Mesenteric fat pad (tissue), 1 donor: Measurements from ENCODE around the gene COX10. TPM values are rescaled to one million over a fixed set of nuclear protein-coding genes. Genes with fewer than 3 reads are reported as not detected.
"Not testable (repeated sequence)": the region's sequence is repeated elsewhere in the genome, so short reads cannot be mapped to it uniquely, and the experiment has no call there.

Source experiments
- DNase-seq: peaks from one replicate; pipeline ENCODE4 v3.0.0-alpha.2; 2020; ENCODE audit warnings: low spot score
- total RNA-seq: library from RNA; stranded (reverse); fragmentation: NEBNext Ultra II Directional; extraction: Animal tissue kit (Norgen Biotek cat#: 25700); gene quantifications from one replicate; pipeline ENCODE4 v1.2.1, GENCODE V29; 2021
- donor health status: DM: yes; HTN: yes; CAD: no.

The COX10 gene
- total RNA-seq, 1 donor from 2014 or later: 15.7 TPM

DNA sequence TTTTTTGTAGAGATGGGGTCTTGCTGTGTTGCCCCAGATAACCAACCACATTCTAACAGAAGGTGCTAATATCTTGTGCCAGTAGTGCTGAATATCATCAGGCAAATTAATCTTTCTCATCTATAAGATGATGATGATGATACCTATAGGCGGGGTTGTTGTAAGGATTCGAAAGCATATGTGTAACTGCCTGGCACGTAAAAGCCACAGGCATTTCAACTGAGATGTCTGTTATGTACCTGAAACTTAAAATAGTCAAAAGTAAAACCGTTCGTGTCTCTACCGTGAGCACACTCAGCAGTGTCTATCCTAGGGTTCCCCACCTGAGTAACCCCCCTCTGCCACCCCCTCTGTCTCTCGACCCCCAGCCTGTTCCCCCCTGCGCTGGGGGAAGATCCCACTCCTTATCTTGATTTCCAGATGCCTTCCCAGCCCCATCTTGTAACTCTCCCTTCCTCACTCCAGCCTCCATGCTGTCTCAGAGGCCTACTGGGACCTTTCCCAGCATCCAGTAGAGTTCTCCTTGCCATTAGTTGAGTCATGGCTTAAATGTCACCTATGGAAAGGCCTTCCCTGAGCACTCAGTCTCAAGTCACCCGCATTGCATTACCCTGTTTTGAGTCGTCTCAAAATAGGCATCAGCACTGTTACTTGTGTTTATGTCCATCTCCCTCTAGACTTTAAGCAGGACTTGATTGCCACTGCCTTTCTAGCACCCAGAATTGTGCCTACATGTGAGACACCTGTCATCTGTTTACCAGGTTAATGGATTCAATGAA lies 133.3 kb downstream of the COX10 start:
- no peak for DNase-seq

DNA sequence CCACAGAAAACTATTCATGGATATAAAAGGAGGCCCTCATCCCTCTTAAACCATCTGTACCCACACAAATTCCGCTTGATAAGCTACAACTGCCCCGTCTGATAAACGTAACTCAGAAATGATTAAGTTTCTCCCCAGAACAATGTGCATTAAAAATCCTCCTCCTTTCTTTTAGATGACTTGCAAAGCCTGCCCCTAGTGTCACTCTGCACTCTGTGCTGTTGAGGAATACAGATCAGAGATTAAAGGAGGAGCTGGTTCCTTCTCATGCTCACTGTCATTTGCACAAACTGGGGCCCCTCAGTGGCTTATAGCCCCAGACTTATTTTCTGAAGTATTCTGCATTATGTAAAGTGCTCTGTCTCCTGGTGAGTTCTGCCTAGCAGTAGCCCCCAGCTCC lies 134.1 kb downstream of the COX10 start:
- no peak for DNase-seq

DNA sequence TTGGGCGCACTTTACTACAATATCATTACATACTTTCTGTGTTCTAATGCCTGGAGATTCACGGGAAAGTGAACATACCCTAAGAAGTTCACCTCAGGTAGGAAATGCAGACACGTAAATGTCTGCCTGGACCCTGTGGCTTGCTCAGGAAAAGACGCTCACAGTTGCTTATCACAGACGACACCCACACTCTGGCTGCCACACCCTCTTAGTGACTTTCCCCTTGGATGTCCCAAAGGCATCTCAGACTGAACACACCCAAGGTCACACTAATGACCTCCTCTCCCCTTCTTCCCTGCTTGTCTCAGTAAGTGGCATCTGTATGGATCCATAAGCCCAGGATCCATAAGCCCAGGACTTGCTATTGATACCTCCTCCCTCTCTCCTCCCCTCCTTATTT lies 134.8 kb downstream of the COX10 start:
- DNase-seq: no peak

DNA sequence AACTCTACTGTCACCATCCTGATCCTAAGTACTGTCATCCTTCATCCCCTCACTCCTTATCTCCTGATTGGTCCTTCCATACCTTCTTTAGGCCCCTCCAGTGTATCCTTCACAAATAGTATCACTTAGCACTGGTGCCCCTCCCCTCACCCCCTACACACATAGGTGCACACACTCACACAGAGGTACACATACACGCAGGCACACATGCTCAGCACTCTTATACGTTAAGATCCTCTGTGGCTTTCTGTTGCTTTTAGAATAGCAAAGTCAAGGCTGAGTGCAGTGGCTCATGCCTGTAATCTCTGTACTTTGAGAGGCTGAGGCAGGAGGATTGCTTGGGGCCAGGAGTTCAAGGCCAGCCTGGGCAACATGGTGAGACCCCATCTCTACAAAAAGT lies 135.2 kb downstream of the COX10 start:
- DNase-seq: no peak

DNA sequence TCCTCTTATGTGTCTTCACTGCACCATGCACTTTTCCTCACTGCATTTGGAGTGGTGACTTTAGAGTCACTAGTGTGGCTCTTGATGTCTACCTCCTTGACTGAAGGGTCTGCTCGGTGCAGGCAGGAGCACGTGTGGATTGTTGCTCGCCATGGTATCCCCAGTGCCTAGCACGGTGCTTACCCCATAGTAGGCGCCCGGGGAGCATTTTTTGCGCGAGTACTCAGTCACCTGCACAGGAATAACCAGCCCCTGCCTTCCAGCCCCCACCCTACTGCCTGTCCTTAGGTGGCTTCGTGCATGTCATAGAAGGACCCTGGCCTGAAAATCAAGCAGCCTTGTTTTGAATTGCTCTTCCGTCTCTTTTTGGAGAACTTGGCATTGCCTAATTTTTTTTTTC lies 136.1 kb downstream of the COX10 start:
- DNase-seq: no peak

DNA sequence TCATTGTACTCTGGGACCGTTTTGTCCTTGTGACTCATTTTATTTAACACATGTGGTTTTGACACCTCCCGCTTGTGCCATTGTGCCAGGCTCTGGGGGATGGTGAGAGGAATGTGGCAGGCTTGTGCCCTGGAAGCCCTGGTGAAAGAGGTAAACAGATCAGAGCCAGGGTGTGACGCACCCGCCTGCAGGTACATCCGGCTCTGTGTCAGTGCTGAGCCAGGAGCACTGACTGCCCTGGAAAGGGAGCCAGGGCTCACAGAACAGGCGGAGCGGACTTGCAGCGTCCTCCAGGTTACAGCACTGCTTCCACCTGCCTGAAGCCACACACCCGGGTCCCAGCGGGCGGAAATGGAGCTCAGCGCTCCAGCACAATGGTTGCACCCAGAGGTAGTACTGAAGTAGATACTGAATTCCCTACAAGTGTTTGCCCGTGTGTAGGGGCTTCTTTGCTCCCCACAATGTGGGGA lies 136.7 kb downstream of the COX10 start:
- no peak for DNase-seq

DNA sequence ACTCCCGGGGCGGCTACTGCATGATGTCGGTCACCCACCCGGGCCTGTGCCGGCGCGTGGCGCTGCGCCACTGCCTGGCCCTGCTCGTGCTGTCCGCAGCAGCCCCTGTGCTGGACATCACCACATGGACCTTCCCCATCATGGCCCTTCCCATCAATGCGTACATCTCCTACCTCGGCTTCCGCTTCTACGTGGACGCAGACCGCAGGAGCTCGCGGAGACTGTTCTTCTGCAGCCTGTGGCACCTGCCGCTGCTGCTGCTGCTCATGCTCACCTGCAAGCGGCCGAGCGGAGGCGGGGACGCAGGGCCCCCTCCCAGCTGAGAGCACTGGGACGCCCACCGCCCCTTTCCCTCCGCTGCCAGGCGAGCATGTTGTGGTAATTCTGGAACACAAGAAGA lies 137.6 kb downstream of the COX10 start:
- DNase-seq: no peak

DNA sequence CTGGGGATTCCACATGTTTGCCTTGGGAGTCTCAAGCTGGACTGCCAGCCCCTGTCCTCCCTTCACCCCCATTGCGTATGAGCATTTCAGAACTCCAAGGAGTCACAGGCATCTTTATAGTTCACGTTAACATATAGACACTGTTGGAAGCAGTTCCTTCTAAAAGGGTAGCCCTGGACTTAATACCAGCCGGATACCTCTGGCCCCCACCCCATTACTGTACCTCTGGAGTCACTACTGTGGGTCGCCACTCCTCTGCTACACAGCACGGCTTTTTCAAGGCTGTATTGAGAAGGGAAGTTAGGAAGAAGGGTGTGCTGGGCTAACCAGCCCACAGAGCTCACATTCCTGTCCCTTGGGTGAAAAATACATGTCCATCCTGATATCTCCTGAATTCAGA lies 138.5 kb downstream of the COX10 start:
- DNase-seq: no peak

DNA sequence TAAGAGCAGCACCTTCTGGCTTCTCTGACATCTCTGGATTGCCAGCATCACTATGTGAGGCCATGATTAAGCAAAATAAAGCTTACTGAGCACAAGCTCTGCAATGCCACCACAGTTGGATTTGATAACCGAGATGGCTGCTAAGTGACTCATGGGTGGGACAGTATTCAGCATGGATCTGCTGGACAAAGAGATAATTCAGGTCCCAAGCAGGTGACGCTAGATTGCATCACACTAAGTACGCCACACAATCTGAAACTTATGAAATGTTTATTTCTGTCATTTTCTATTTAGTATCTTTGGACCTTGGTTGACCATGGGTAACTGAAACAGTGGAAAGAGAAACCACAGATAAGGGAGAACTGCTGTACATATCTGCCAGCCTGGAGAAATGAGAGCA lies 139.9 kb downstream of the COX10 start:
- DNase-seq: no peak

DNA sequence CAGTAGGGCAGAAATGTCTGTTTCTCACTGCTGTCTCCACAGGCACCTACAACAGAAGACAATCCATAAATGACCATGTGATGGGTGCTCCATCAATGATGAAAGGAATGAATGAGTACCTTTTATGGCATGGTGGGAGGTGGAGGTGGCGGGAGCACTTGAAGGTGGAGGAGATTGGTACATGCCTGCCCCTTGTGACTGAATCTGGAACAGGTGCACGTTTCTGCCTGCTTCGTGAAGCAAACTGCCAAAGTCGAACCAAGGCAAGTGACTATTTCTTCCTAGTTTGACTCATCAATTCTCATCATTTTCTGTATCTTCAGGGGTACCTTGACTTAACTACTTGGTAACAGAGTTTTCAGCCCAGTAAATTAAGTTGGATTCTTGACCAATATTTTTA lies 141.9 kb downstream of the COX10 start:
- DNase-seq: no peak

DNA sequence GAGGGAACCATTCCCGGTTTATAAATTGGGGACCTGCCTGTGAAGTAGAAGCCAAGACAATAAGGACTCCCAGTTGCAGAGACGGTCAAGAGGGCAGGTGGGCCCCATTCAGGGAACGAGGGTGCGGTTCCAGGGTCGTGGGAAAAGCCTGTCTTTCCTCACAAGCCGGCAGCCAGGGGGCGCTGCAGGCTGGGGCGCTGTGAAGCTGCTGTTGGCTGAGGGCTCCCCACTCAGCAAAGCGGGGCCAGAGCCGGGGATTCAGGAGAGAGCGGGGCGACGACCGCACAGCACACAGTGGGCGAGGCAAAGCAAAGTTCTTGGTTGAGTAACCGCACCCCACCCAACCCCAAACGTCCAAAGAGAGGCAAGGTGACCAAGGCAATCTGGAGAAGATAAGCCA lies 142.5 kb downstream of the COX10 start:
- DNase-seq: no peak

DNA sequence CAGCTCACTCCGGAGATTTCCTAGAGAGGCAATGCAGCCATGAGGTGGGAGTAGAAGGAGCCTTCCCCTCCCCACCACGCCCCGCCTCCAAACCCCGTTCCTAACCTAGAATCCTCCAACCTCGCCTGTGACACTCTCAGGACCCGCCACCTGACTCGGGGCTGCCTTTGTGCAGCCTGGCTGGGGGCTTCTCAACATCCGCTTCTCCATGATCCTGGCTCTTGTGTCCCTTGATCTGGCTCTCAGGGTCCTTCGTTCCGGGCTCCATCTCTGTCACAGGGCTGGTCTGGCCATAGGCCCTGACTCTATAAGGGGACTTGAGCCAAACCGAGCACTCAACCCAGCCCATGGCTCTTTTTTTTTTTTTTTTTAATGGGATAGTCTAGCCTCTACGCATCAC lies 143.1 kb downstream of the COX10 start:
- no peak for DNase-seq

DNA sequence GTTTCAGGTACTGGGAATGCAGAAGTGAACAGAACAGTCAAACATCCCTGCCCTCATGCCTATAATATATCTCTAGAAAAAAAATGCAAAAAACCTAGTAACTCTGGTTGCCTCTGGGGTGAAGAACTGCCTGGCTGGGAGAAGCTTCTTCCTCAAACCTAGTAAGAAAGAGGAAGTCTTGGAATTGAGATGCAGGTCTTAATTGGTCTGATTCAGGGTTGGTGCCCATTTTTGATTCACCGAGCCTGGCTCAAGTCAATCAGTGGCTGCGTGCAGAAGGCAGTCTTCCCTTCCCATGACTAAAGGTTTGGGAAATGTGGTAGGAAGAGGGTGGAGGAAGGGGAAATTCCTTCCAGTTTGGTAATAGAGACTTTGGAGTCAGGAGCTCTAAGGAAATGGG lies 145.0 kb downstream of the COX10 start:
- no peak for DNase-seq

DNA sequence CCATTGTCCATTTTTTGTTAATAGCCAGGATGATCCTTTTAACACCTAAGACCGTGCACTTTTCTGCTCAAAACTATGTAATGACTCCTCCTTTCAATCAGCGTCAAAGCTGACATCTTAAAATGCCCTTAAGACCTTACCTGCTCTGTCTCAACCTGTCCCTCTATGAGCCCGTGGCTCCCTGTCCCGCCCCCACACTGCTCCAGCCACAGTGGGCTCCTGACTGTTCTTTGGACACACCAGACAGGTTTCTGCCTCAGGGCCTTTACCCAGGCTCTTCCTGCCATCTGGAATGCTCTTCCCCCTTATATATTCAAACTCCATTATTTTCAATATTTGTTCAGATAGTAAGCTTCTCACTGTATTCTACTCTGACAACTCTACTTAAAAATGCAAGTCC lies 153.3 kb downstream of the COX10 start:
- no peak for DNase-seq

DNA sequence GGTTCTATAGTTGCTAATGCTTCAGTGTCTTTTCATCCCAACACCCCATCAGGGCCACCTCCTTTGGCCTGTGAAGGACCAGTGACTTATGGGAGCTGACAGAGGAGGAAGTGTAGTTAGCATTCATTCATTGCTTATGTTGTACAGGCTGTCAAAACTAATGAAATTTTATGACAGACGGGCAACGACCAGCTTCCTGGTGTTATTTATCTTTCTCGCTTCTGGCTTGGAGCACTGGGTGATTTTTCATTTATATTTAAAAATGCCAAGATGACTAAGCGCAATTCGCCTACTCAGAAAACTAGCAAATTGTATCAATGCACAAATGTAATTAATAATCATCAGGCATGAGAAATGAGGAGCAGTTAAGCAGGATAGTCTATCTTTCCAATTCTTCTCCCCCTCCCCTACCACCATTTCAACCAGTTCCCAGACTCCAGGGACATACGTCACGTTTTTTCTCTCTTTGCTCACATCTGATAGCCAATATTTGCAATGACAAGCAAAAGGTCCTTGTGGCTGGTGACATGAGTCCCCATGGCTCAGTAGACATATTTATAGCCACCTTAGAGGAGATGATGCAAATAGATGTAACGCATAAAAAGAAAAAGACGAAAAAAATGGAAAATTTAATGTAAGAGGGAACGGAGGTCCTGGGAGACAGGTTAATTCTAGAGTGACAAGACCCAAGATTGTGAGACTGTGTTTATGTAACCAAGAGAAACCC lies 156.1 kb downstream of the COX10 start:
- no peak for DNase-seq

DNA sequence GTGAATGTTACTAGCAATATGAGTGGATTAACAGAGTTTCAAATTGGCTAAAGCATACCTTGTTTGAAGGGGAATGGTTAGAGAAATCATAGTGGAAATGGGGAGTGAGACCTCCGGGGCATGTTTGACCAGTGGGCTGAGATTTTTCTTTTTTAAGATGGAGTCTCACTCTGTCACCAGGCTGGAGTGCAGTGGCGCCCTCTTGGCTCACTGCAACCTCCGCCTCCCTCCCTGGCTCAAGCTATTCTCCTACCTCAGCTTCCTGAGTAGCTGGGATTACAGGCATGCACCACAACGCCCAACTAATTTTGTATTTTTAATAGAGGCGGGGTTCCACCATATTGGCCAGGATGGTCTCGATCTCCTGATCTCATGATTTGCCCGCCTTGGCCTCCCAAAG lies 157.7 kb downstream of the COX10 start:
- no peak for DNase-seq

DNA sequence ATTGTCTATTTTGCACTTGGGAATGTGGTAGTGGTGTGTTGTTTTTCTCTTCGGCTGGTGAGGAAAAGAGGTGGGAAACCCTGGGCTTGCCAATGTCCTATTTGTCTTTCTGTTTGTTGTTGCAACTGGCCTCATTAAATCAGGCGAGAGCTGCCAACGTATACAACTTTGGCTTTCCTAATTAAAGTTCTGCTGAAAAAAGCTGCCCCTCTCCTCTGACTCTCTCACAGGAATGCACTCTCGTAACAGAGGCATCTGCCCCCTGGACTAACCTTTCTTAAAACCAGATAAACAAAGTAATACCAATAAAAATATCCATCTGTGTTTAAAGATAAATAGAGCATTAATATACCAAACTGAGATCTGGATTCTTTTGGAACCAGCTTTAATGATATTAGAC lies 159.6 kb downstream of the COX10 start:
- DNase-seq: no peak

DNA sequence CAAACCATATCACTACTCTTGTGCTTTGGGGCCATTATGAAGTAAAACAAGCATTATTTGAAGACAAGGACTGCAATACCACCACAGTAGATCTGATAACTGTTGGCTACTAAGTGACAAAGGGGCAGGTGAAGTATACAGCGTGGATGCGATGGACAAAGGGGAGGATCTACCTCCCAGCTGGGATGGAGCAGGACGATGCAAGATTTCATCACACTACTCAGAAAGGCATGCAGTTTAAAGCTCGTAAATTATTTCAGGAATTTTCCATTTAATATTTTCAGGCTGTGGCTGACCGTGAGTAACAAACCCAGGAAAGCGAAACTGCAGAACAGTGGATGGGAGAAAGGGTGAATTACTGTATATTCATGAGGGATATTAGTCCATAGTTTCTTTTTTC lies 161.9 kb downstream of the COX10 start:
- not testable (repeated sequence) for DNase-seq

DNA sequence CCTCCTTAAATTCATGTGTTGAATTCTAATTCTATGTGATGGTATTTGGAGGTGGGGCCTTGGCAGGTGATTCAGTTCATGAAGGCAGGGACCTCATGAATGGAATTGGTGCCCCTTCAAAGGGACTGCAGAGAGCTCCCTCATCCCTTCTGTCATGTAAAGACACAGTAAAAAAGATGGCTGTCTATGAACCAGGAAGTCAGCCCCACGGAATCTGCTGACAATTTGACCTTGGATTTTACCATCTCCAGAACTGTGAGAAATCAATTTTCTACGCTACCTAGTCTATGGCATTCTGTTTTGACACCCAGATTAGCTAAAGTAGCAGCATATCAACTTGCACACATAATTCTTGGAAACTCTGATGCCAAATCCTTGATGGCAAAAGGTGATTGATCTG lies 165.7 kb downstream of the COX10 start:
- not testable (repeated sequence) for DNase-seq

DNA sequence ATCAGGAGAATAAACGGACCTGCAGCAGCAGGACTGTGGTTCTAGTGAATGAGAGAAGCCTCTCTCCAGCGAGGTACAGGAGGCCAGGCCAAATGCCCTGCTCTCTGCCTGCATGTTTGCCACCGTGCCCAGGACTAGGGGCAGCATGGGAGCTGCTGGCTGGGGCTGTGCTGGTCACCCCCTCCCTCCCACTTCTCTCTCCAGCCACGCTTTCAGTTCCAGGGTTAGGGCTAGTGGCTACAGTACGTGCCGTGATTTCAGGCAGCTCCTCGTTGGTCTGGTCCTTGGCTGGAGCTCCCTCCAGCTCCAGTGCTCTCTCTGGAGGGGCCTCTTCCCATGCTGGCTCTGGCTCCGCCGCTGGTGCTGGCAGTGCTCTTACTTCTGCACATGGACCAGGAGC lies 166.7 kb downstream of the COX10 start:
- not testable (repeated sequence) for DNase-seq

DNA sequence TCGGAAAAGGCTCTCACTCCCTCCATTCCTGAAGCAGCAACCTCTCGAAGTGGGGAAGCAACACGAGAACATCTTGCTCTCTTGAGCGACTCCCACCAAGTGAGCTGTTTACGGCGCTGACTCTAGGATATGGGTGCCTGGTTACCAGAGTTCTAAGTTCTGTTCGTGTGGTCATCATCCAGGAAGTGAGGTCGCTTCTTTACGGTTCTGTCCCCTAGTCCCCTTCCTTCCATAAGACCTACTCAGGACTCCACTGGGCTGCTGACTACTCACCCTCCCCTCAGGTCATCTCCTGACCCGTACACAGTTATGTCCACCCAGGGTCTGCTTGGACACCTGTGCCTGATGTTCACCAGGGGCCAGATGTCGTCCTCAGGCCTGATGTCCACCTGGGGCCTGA lies 167.5 kb downstream of the COX10 start, which contains the start of gene CDRT15:
CDRT15 (minus strand) TSS at position 101 of the 400 bp plus-strand sequence; CDS start at position 72, 29 bp downstream.
- not testable (repeated sequence) for DNase-seq

DNA sequence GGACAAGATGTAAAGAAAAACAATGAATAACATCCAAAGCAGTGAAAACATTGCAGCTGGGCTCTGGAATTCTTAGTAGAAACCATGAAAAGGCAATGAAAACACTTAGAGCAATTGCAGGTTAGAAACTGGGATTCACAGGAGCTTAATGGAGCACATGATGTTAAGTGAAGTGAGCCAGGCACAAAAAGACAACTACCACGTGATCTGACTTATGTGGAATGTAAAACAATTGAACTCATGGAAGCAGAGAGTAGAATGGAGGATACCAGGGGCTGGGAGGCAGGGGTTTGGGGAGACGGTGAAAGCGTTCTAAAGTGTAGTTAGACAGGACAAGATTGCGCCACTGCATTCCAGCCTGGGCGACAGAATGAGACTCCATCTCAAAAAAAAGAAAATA lies 170.0 kb downstream of the COX10 start:
- not testable (repeated sequence) for DNase-seq

DNA sequence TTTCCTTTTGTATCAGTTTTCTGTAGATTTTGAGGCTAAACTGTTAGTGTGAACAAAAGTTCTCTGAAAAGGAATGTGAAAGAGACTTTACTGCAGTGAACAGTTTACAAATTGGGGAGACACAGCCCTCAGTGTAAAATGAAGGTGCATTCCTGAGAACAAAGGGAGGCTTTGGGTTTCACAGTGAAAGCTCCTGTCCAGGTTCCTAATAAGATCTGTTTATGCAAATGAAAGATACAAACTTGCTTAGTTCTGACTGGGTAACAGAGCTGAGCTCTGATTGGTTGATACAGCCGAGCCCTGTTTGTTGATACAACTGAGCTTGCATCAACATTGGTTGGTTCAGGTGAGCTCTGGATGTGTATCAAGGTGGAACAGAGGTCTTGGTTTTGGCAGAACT lies 175.7 kb downstream of the COX10 start:
- no peak for DNase-seq
